Measurements from ENCODE around the gene PRKAB1. TPM values are rescaled to one million over a fixed set of nuclear protein-coding genes. Genes with fewer than 3 reads are reported as not detected.

Gene PRKAB1
- total and polyA plus RNA-seq, 4 donors, result 34.7 to 57.5 (median 37.9) TPM

DNA sequence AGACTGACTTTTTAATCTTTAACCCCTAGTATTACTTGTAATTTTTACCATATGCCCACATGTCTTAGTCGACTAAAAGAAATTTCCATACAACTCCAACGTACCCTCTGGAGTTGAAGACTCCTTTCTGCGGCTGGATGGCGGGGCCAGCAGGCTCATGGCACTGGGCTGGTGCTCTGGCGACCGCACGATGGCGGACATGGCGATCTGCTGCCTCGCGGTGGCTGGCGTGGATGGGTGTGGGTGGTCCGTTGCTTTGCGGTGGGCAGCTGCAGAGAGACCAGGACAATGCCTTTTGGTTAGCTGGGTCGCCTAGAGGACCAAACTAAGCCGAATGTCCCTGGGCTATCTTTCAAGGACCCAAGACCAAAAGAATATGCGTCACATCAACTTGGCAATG lies 50.2 kb downstream of the PRKAB1 start:
- H3K4me1 ChIP-seq (ENCODE audit: control insufficient read depth in 5 of 5, insufficient read depth in 5 of 5, low read length in 5 of 5), result peaks cover 0 to 4% (median 0%) of the 10 kb centered on the region in 5 donors
- H3K9ac ChIP-seq (ENCODE audit: insufficient read depth in 1 of 2, low read length in 2 of 2), result no peak overlapping the region
- ATAC-seq (ENCODE audit: insufficient read depth, low FRiP score), result no peak
- H3K27me3 ChIP-seq (ENCODE audit: control insufficient read depth in 3 of 3, insufficient read depth in 3 of 3, low read length in 2 of 3), result no peaks in the 10 kb centered on the region
- TF ChIP-seq CTCF (IDR thresholded peaks at IDR 0.05; ENCODE audit: control extremely low read depth, extremely low read depth), result no peak
- DNase-seq, result no peak
- H3K4me3 ChIP-seq, result no peak overlapping the region
- H3K27ac ChIP-seq (ENCODE audit: low read depth in 1 of 2, low read length in 1 of 2), result no peak overlapping the region
- H3K36me3 ChIP-seq (ENCODE audit: control insufficient read depth in 4 of 4, insufficient read depth in 4 of 4, low read length in 4 of 4), result peaks cover 0 to 7% (median 3%) of the 10 kb centered on the region in 4 donors
- no peaks in the 10 kb centered on the region for H3K9me3 ChIP-seq (ENCODE audit: control insufficient read depth in 4 of 4, insufficient read depth in 3 of 4, low read length in 3 of 4)
- WGBS, 2 donors, result 94 to 99% methylated on average over 17 of the region's 17 CpGs

DNA sequence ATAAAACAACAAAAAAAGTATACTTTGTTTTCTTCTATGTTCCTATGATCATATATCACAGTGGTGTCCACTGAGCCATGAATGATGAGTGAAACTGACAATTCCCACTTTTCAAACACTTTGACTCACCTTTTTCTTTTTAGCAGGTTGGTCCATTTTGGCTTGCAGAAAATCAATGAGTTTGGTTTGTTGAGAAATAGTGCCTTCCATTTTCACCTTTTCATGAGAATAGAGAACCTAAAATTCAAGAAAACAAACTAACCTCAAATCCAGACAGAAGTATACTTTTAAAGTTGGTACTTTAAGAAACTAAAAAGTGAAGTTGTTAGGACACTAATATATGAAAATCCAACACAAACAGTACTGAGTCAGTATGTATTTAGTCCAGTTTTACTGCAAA lies 52.4 kb downstream of the PRKAB1 start:
- TF ChIP-seq CTCF (IDR thresholded peaks at IDR 0.05; ENCODE audit: control extremely low read depth, extremely low read depth), result no peak
- Histone ChIP-seq H3K4me3 (no peak overlapping the region), H3K9me3 (ENCODE audit: control insufficient read depth in 4 of 4, insufficient read depth in 3 of 4, low read length in 3 of 4) (no peaks in the 10 kb centered on the region), H3K27me3 (ENCODE audit: control insufficient read depth in 3 of 3, insufficient read depth in 3 of 3, low read length in 2 of 3) (no peaks in the 10 kb centered on the region), H3K9ac (ENCODE audit: insufficient read depth in 1 of 2, low read length in 2 of 2) (no peak overlapping the region), H3K4me1 (ENCODE audit: control insufficient read depth in 5 of 5, insufficient read depth in 5 of 5, low read length in 5 of 5) (peaks cover 0 to 4% (median 0%) of the 10 kb centered on the region in 5 donors), H3K36me3 (ENCODE audit: control insufficient read depth in 4 of 4, insufficient read depth in 4 of 4, low read length in 4 of 4) (peaks cover 0 to 3% (median under 1%) of the 10 kb centered on the region in 4 donors), H3K27ac (ENCODE audit: low read depth in 1 of 2, low read length in 1 of 2) (no peak overlapping the region)
- no peak for ATAC-seq (ENCODE audit: insufficient read depth, low FRiP score)
- no peak for DNase-seq

GRCh38 chr12:119721306-119721705 lies 53.4 kb downstream of the PRKAB1 start:
- H3K27me3 ChIP-seq (ENCODE audit: control insufficient read depth in 3 of 3, insufficient read depth in 3 of 3, low read length in 2 of 3), result no peaks in the 10 kb centered on the region
- H3K27ac ChIP-seq (ENCODE audit: low read depth in 1 of 2, low read length in 1 of 2), result no peak overlapping the region
- ATAC-seq (ENCODE audit: insufficient read depth, low FRiP score) (no peak), DNase-seq (no peak)
- H3K4me1 ChIP-seq (ENCODE audit: control insufficient read depth in 5 of 5, insufficient read depth in 5 of 5, low read length in 5 of 5), result no peaks in the 10 kb centered on the region
- H3K9me3 ChIP-seq (ENCODE audit: control insufficient read depth in 4 of 4, insufficient read depth in 3 of 4, low read length in 3 of 4), result no peaks in the 10 kb centered on the region
- peaks cover 0 to 3% (median under 1%) of the 10 kb centered on the region in 4 donors for H3K36me3 ChIP-seq (ENCODE audit: control insufficient read depth in 4 of 4, insufficient read depth in 4 of 4, low read length in 4 of 4)
- H3K9ac ChIP-seq (ENCODE audit: insufficient read depth in 1 of 2, low read length in 2 of 2), result no peak overlapping the region
- WGBS, 2 donors, result 93 to 96% methylated on average over 4 of the region's 4 CpGs
- no peak overlapping the region for H3K4me3 ChIP-seq
- TF ChIP-seq CTCF (IDR thresholded peaks at IDR 0.05; ENCODE audit: control extremely low read depth, extremely low read depth), result no peak

- 96 to 98% methylated on average over 4 of the region's 4 CpGs for WGBS, 2 donors
- no peak overlapping the region for H3K27ac ChIP-seq (ENCODE audit: low read depth in 1 of 2, low read length in 1 of 2)
- H3K9me3 ChIP-seq (ENCODE audit: control insufficient read depth in 4 of 4, insufficient read depth in 3 of 4, low read length in 3 of 4), result no peaks in the 10 kb centered on the region
- no peak for ATAC-seq (ENCODE audit: insufficient read depth, low FRiP score)
- no peaks in the 10 kb centered on the region for H3K4me1 ChIP-seq (ENCODE audit: control insufficient read depth in 5 of 5, insufficient read depth in 5 of 5, low read length in 5 of 5)
- H3K27me3 ChIP-seq (ENCODE audit: control insufficient read depth in 3 of 3, insufficient read depth in 3 of 3, low read length in 2 of 3), result no peaks in the 10 kb centered on the region
- peaks cover 0 to 2% (median 0%) of the 10 kb centered on the region in 4 donors for H3K36me3 ChIP-seq (ENCODE audit: control insufficient read depth in 4 of 4, insufficient read depth in 4 of 4, low read length in 4 of 4)
- no peak overlapping the region for H3K9ac ChIP-seq (ENCODE audit: insufficient read depth in 1 of 2, low read length in 2 of 2)
- no peak for TF ChIP-seq CTCF (IDR thresholded peaks at IDR 0.05; ENCODE audit: control extremely low read depth, extremely low read depth)
- no peak overlapping the region for H3K4me3 ChIP-seq
- DNase-seq, result no peak
These were observed 57.6 kb downstream of the PRKAB1 start for GRCh38 chr12:119725523-119725922.
